Measurements from ENCODE around the gene HDAC4.

DNA sequence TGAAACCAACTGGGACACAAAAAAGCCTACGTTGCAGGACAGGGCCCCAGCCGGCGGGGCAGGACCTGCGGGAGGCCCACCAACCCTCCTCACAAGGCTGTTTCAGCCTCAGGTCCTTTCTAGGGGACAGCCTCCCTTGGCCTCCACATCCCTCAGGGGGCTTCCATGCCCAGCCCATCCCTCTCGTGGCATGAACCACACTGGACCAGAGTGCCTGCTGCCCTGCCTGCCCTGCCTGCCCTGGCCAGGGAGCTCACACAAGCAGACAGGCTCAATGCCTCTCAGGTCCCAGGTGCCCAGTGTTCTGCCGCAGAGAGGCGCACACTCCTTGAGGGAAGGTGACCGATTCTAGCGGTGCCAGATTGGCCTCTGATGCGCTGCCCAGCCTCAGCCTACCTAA is 57.4 kb downstream of the HDAC4 start:
- TF ChIP-seq YY1 (IDR thresholded peaks at IDR 0.05; ENCODE audit: insufficient read depth, insufficient read length) (no peak), ZNF274 (IDR thresholded peaks at IDR 0.05; ENCODE audit: low read depth, low read length) (no peak), SUZ12 (IDR thresholded peaks at IDR 0.05; ENCODE audit: extremely low read depth, insufficient read depth, insufficient read length) (no peak)
